Prostate gland (tissue), 2 donors: ENCODE data around the gene AP1M1. TPM values are rescaled to one million over a fixed set of nuclear protein-coding genes. Genes with fewer than 3 reads are reported as not detected.

Experiments used
- DNase-seq: peaks from one replicate; pipeline ENCODE4 v3.0.0-alpha.2; 2019; ENCODE audit warnings: low spot score
- H3K27ac ChIP-seq, 2 donors: fragments of 200-600 bp; sonication (generic); 2 replicates each; pipeline ENCODE4 v1.5.1; 2017 to 2019
- H3K27me3 ChIP-seq: fragments of 200-600 bp; sonication (generic); replicated peaks from 2 replicates; pipeline ENCODE4 v1.5.1; 2019; ENCODE audit not compliant: insufficient read depth
- H3K36me3 ChIP-seq, 2 donors: fragments of 200-600 bp; sonication (generic); 1 replicate in 1 of 2; 2 replicates in 1 of 2; pipeline versions ENCODE4 v1.5.1 to v1.8.1; 2017 to 2019
- H3K4me1 ChIP-seq: fragments of 200-600 bp; sonication (generic); replicated peaks from 2 replicates; pipeline ENCODE4 v1.5.1; 2019
- H3K4me3 ChIP-seq, 2 donors: fragments of 200-600 bp; sonication (generic); 2 replicates each; pipeline ENCODE4 v1.5.1; 2017 to 2019
- H3K9me3 ChIP-seq: fragments of 200-600 bp; sonication (generic); 2 replicates; pipeline ENCODE4 v1.5.1; 2017
- CTCF ChIP-seq, 4 experiments: fragments of 200-600 bp in 2 of 4; fragments of 450-650 bp in 2 of 4; sonication (generic) in 2 of 4; IDR thresholded peaks; 1 replicate in 3 of 4; 2 replicates in 1 of 4; pipeline ENCODE4 v1.5.1; 2016 to 2019; ENCODE audit warnings: antibody characterized with exemption in 4 of 4, mild to moderate bottlenecking in 2 of 4, moderate library complexity in 2 of 4
- POLR2A ChIP-seq: fragments of 450-650 bp; IDR thresholded peaks from one replicate; pipeline ENCODE4 v1.6.1; 2016; ENCODE audit warnings: antibody characterized with exemption, mild to moderate bottlenecking
- POLR2AphosphoS5 ChIP-seq: sonication (generic); formaldehyde crosslinking; IDR thresholded peaks from one replicate; pipeline ENCODE4 v1.6.1; 2017; ENCODE audit warnings: antibody characterized with exemption
- WGBS: methylation state at CpG from one replicate; pipeline ENCODE4 v1.1.5; 2018; 5-methylcytosine and 5-hydroxymethylcytosine counted together
- intact Hi-C: fragments of 100-400 bp; cut with DNase I; formaldehyde crosslinking; loops from one replicate; pipeline ENCODE4 v1.14.2; 2022
- total RNA-seq, 2 donors: library from RNA; depleted of rRNA; stranded (reverse); fragments of >200 nt; gene quantifications; one replicate each; pipeline ENCODE4 v1.1.0, GENCODE V29; 2016

Gene AP1M1
- total RNA-seq, 2 donors from 2014 or later: 45.9 to 130 TPM

- Histone ChIP-seq H3K27me3 (no peaks in the 10 kb centered on the region), H3K4me1 (no peaks in the 10 kb centered on the region), H3K4me3 (no peak overlapping the region), H3K9me3 (no peaks in the 10 kb centered on the region), H3K27ac (no peak overlapping the region), H3K36me3 (no peaks in the 10 kb centered on the region)
- DNase-seq: no peak
- intact Hi-C loops: no loop called here
- TF ChIP-seq POLR2A: no peak
- TF ChIP-seq POLR2AphosphoS5: no peak
- no peak for TF ChIP-seq CTCF (IDR thresholded peaks at IDR 0.05)
- WGBS: 68% methylated on average over 1 of the region's 1 CpG
Measured at GRCh38 chr19:16155128-16155527, 42.6 kb upstream of the AP1M1 start.

- Histone ChIP-seq H3K27me3 (no peaks in the 10 kb centered on the region), H3K36me3 (no peaks in the 10 kb centered on the region), H3K9me3 (no peaks in the 10 kb centered on the region), H3K4me1 (no peaks in the 10 kb centered on the region), H3K4me3 (no peak overlapping the region), H3K27ac (no peak overlapping the region)
- TF ChIP-seq POLR2AphosphoS5 (no peak), CTCF (IDR thresholded peaks at IDR 0.05) (no peak), POLR2A (no peak)
- WGBS: 59% methylated on average over 6 of the region's 6 CpGs
- intact Hi-C loops: no loop called here
- DNase-seq: no peak
Measured at GRCh38 chr19:16156904-16157303, 40.8 kb upstream of the AP1M1 start.

- Histone ChIP-seq H3K4me3 (no peak overlapping the region), H3K9me3 (no peaks in the 10 kb centered on the region), H3K4me1 (no peaks in the 10 kb centered on the region), H3K27ac (no peak overlapping the region), H3K36me3 (no peaks in the 10 kb centered on the region), H3K27me3 (no peaks in the 10 kb centered on the region)
- DNase-seq: no peak
- intact Hi-C loops: no loop called here
- no peak for TF ChIP-seq CTCF (IDR thresholded peaks at IDR 0.05)
- no peak for TF ChIP-seq POLR2A
- TF ChIP-seq POLR2AphosphoS5: no peak
- WGBS: 80% methylated on average over 10 of the region's 10 CpGs
Measured at GRCh38 chr19:16157601-16158000, 40.1 kb upstream of the AP1M1 start.

GRCh38 chr19:16159655-16160054, 38.1 kb upstream of the AP1M1 start:
- WGBS: 88% methylated on average over 5 of the region's 5 CpGs
- TF ChIP-seq POLR2AphosphoS5 (no peak), CTCF (IDR thresholded peaks at IDR 0.05) (no peak), POLR2A (no peak)
- H3K27me3 ChIP-seq: no peaks in the 10 kb centered on the region
- H3K27ac ChIP-seq: no peak overlapping the region
- intact Hi-C loops: no loop called here
- H3K9me3 ChIP-seq: no peaks in the 10 kb centered on the region
- DNase-seq: no peak
- H3K36me3 ChIP-seq: no peaks in the 10 kb centered on the region
- H3K4me1 ChIP-seq: no peaks in the 10 kb centered on the region
- H3K4me3 ChIP-seq: no peak overlapping the region

GRCh38 chr19:16160445-16160942, 37.2 kb upstream of the AP1M1 start:
- no peak for TF ChIP-seq CTCF (IDR thresholded peaks at IDR 0.05)
- no peak for TF ChIP-seq POLR2AphosphoS5
- TF ChIP-seq POLR2A: no peak
- DNase-seq: no peak
- intact Hi-C loops: no loop called here
- no peaks in the 10 kb centered on the region for H3K27me3 ChIP-seq
- no peak overlapping the region for H3K4me3 ChIP-seq
- no peaks in the 10 kb centered on the region for H3K9me3 ChIP-seq
- H3K4me1 ChIP-seq: no peaks in the 10 kb centered on the region
- no peaks in the 10 kb centered on the region for H3K36me3 ChIP-seq
- 68% methylated on average over 6 of the region's 6 CpGs for WGBS
- H3K27ac ChIP-seq: no peak overlapping the region
